ELR (cell line): ENCODE results near the gene MS4A4A.
"Not testable (repeated sequence)": the region's sequence is repeated elsewhere in the genome, so short reads cannot be mapped to it uniquely, and the experiment has no call there.

Experiments used
- DNase-seq: peaks from one replicate; pipeline ENCODE4 v3.0.0-alpha.2; 2015; ENCODE audit warnings: low read depth

MS4A4A gene

DNA sequence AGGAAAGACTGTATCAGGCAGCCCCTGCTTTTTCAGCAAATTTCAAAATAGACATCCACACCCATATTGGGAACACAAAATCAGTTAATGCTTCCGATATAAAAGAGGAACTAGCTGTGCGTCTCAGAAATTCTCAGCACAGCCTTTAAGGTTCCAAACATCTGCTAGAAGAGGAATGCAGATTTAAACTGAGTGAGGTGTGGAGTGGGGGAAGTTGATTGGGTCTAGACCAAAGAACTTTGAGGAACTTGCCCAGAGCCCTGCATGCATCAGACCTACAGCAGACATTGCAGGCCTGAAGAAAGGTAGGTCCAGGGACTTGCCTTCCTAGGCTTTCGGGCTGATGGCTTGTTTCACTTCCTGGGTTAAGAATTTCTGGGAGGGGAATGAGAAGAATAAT is at the start of gene MS4A4A:
Gene MS4A4A, plus strand, starts transcription at position 255 of the 400 bp plus-strand sequence. Its CDS starts 10 bp downstream, at position 265.
- DNase-seq, result no peak

DNA sequence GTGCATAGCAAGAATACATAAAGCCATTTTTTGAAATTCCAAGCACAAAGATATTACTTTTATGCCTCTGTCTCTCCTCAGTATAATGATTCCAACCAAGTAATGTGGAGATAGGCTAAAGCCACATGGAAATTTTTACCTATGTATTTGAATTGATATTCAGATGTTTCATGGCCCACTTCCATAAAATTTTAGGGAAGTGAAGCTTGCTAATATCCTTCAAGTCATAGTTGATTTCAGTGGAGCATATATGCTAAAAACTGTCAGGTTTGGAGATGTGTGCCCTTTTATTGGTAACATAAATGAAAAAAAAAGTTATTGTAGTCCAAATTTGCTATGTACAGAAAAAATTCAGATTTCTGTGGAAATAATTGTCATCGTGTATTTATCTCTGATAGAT is 49.8 kb upstream of the MS4A4A start:
- DNase-seq, result no peak

DNA sequence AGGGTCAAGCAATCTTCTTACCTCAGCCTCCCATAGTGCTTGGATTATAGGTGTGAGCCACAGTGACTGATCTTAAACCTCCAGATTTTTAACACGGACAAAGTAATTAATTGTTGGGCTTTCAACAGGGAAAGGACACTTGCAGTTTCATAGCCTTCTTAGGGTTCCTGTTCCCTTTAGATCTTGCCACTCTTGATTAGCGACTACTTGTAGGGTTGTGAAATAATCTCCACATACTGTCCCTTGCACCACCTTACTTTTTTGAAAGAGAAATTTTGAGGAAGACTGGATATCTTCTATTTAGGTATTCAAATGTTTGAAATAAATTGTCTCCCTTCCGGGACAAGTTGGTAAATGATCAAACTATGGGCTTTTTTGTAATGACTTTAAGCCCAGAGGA is 45.1 kb upstream of the MS4A4A start:
- no peak for DNase-seq

DNA sequence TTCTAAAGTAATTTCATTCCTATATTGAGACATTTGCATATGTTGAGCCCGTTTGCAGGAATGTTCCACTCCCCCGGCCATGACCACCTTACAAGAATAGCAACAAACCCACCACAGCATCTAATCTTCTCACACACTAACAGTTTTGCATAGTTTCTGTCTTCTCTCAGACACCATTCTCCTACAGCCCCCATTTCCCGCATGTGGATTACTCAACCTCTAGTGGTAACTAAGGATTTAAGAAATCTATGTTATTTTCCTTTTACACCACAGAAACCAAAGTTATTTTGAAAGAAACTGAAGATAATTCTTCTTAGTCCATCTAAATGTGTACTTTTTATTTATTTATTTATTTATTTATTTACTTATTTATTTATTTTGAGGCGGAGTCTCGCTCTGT is 39.8 kb upstream of the MS4A4A start:
- DNase-seq, result no peak

DNA sequence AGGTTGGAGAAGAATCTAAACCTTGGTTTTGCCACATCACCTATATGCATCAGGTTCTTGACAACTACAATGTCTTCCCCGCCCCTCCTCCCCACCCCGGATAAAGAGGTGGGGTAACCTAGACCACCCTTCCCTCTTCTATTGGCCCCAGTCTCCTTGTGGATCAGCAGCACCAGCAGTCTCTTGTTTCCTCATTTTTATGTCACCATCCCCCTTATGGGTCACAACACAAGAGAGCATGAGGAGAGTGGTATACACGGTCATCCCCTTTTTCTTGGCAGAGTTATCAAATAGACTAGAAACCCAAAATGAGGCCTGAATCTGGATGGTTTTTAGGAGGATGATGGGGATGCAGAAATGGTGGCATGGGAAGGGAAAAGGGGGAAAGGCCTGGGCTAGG is 38.7 kb upstream of the MS4A4A start:
- DNase-seq, result no peak

DNA sequence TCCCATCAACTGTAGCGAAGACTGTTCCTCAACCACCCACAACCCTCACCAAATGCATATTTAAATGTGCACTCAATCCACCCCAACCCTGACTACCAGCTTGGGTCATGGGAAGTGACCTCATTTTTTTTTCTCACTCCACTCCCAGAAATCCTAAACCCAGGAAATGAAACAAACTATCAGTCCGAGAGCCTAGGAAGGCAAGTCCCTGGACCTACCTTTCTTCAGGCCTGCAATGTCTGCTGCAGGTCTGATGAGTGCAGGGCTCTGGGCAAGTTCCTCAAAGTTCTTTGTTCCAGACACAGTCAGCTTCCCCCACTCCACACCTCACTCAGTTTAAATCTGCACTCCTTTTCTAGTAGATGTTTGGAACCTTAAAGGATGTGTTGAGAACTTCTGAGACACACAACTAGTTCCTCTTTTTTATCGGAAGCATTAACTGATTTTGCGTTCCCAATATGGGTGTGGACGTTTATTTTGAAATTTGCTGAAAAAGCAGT is 37.7 kb upstream of the MS4A4A start, which contains the start of gene MS4A4E:
Gene MS4A4E, minus strand, starts transcription at position 398 of the 500 bp plus-strand sequence. CDS start 13,082 bp downstream, outside the sequence.
- DNase-seq, result no peak

DNA sequence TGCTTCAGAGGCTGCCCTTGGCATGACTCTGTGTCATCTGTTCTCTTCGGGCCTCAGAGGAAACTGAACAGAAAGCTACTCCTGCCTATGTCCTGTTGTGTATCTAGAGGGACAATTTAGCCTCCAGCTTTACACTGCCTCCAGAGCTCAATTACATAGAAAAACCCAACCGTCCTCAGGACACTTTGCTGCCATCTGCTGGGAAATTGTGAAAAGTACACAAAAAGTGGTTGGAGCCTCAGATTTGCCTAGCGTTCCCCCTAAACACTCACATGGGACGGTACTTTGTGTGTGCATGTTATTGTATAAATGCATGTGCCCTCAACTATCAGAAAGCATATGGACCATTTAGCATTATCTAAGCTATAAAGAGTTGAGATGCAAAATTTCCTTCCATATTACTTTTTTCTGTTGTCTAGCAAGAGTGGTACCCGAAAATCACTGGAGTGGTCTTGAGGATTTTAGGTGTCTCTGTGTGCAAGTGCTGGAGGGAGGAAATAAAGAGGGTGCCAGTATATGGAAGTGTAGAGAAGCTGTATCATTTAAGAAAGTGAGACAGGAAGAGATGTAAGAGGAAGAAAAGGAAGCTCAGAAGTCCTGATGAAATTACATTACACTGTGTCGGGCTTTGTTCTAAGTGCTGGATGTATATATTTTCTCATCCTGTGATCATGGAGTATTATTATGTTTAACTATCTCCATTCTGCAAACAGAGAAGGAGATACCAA is 28.8 kb upstream of the MS4A4A start:
- peak; percentile 35 for DNase-seq

DNA sequence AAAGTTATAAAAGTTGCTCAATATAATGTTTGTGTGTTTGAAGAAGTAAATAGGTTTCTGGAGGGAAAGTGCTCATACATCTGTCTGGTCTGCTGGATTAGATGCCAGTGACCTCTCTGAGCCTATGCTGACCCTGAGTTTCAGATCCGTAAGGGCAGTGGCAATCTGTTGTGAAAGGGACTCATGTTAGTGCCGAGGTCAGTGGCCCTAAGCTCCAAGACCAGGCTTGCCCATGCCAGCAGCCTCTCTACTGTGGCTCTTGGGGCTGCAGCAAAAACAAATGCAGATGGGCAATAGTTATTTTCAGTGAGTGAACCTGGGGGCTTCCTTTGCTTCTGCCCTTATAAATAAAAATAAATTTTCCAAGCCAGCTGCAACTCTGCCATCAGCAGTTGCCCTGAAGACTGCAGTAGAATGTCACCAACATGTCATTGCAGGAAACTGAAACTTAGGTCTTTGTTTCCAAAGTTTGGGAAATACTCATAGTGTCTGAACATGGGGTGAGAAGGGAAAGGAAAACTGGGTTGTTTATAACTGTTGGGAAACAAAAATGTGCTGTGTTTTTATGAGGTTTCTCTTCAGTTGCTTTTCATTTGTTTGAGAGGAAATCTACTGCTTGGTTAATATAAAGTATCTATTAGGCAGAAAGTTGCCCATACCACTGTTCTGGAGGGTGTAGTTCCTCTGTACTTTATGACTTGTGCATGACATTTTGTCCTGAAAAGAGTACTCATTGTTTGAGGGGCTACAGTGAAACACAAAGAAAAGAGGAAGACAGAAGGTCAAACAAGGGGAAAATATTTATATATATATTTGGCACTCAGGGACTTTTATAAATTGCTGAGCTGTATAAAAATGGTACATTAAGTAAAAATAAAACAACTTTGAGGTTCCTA is 28.0 kb upstream of the MS4A4A start:
- DNase-seq, result no peak

DNA sequence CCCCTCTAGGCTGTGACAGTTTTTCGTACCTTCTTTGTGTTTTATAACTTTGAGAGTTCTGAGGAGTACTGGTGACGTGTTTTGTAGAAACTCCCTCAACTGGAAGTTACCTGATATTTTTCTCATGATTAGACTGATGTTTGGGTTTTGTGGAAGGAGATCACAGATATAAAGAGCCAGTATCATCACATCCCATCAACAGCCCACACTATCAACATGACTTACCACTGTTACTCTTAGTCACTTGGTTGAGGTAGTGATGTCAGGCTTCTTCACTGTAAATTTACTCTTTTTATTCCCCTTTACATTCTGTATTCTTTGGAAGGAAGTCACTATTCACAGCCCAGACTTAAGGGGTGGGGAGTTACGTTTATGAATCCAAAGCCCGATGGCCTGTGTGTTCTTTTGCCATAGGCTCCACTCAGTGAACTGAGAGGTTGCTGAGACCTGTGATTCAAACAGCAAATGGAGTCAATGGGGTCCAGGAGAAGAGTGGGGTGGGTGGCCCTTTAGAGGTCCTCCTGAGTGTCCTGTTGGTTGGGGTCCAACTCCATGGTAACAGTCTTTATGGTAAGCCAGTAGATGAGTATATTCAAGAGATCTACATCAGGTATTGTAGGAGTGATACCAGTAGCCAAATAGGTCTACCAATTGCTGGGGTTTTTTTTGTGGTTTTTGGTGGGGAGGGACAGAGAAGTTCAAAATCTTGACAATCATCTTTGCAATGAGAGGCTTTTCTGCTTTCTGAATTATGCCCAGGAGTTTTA is 22.3 kb upstream of the MS4A4A start:
- no peak for DNase-seq

DNA sequence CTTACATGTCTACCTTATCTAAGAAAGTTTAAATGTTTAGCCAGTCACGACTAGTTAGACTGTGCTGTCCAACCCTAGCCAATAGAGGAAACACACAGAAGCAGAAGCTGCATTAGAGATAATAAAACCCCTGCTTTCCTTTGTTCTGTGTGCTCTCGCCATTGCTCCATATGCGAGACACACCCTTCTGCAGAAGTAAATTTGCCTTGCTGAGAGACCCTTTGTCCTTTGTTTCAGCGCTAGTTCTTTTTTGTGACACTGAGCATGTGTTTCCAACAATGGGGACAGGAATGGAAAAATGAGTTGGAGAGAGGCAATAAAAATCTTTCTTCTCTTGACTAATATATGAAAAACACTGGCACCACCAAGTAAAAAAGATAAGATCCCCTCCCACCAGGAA is 19.5 kb upstream of the MS4A4A start:
- no peak for DNase-seq

DNA sequence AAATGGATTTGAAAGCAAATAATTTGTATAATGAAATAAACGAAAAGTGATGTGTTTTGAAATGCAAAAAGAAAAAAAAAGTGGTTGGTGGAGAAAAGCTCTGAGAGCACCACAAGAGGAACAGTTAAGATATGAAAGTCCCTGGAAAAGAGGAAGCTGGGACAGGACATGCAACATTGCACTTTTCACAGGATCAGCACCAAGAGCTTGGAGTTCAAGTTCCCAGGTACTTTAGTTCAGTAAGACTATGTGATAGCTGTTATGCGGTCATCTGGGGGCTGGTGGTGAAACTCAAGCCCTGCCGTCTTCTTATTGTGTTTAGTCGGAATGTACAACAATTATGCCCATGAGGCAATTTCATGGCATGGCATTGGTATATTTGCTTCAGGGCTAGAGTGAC is 17.1 kb upstream of the MS4A4A start:
- DNase-seq, result no peak

DNA sequence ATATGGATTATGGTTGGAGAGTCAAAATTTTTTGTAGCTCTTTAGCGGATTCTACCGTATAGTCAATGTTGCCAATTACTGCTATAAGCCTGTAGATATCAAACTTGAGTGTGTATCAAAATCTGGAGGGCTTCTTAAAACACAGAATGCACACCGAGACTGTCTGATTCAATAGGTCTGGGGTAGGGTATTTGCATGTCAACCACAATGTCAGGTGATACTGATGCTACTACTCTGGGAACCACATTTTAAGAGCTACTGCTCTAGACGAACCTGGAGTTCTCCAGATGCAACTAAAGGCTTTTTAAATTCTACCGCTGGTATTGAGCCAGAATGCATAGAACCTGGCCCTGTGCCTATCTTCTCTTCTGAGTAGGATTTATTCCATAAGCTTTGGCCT is 15.8 kb upstream of the MS4A4A start:
- no peak for DNase-seq

DNA sequence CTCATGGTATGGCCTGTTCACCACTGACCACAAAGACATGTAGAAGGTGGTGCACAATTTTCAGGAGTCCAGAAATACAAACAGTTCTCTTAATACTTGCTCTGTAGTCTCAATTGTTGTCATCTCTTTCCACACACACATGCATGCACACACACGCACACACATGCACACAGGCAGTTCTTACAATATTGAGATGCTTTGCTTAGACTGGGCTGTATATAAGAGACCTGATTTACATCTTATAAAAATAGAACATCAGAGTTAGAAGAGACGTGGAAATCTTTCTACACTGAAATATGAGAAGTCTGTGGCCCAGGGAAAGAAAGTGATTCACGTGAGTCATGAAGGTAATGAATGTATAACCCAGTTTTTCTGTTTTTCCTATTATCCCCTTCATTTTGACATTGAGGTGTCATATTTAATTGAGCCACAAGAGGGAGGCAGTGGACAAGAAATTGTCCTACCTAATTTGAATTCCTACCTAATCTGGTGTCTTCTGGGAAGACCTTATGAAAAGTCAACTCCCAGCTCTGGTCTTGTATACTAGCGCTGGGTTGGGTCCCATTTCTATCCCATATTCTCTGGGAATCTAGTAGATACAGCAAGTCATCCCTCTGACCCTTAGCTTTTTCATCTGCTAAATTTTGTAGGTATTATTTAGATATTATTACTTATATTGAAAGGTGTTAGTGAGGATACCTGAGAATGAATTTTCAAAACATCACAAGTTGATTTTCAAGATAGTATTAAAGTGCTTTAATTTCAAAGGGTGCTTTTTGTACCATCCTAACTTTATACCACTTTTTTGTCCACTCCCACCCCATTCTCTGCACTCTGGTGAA is 14.9 kb upstream of the MS4A4A start:
- DNase-seq, result peak; percentile 63

DNA sequence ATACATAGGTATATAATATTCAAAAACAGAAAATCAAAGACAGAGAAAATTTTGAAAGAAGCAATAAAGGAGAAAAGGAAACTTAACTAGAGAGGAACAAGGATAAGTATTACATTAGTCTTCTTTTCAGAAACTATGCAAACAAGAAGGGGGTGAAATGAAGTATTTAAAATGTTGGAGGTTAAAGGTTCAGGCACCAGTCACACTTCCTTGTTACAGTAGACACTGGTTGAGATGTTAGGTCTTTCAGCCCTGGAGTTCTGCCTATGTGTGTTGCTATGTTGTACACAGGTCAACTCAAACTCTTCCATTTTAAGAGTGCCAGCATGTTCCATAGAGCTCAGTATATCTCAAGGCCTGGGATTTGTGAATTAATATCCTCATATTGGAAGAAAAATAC is 6.0 kb upstream of the MS4A4A start:
- DNase-seq, result no peak

DNA sequence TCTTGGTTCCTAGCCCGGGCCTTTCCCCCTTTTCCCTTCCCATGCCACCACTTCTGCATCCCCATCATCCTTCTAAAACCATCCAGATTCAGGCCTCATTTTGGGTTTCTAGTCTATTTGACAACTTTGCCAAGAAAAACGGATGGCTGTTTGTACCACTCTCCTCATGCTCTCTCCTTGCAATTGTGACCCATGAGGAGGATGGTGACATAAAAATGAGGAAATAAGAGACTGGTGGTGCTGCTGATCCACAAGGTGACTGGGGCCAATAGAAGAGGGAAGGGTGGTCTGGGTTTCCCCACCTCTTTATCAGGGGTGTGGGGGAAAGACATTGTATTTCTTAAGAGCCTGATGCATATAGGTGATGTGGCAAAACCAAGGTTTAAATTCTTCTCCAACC is 1.0 kb downstream of the MS4A4A start:
- no peak for DNase-seq

DNA sequence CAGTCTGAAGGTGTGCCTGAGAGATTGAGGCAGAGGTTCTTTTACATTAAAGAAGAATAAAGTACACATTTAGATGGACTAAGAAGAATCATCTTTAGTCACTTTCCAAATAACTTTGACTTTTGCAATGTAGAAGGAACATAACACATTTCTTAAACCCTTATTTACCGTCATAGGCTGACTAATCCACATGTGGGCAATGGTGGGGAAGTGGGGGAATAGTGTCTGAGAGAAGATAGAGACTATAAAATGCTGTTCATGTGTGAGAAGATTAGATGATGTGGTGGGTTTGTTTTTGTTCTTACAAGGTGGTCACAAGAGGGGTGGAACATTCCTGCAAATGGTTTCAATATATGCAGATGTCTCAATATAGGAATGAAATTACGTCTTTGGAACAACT is 1.8 kb downstream of the MS4A4A start:
- peak; percentile 13 for DNase-seq

DNA sequence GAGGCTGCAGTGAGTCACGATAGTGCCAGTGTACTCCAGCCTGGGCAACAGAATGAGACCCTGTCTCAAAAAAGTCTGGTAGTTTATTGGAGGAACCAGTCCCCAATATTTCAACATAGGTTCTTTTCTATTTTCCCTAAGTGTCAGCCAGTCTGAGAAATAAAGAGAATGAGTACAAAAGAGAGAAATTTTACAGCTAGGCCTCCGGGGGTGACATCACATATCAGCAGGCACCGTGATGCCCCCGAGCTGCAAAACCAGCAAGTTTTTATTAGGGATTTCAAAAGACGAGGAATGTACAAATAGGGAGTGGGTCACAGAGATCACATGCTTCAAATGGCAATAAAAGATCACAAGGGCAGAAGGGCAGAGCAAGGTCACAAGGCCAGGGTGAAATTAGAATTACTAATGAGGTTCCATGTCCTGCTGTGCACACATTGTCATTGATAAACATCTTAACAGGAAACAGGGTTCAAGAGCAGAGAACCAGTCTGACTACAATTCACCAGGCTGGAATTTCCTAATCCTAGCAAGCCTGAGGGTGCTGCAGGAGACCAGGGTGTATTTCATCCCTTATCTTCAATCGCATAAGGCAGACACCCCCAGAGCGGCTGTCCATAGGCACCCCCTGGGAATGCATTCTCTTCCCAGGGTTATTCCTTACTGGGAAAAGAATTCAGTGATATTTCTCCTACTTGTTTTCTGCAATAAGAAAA is 5.1 kb downstream of the MS4A4A start:
- not testable (repeated sequence) for DNase-seq

DNA sequence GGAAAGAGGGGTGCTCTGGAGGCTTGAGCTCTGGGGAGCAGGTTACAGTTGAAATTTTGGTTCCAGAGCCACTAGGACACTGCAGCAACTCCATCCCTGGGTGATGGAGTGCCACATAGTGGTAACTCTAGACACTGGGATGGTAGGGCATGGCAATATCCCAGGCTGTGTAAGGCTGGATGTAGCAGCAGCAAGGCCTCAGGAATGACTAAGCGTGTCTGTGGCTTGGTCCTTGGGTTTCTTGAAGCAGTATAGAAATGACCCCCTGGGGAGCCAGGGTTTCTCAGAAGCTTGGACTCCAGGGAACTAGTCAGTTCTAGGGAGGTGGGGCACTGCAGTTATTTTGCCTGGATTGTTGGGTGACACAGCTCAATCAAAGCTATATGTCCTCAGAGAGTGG is 8.1 kb downstream of the MS4A4A start:
- no peak for DNase-seq

DNA sequence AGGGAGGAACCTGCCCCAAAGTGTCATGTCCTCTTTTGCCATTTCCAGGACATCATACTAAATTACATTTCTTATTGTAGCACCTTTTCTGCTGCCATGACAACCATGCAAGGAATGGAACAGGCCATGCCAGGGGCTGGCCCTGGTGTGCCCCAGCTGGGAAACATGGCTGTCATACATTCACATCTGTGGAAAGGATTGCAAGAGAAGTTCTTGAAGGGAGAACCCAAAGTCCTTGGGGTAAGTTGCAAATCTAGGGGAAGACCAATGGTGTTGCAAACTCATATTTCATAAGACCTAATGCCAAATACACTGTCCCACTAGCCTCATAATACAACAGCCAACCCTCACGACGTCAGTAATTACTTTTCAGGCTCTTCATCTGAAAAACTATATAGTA is 11.7 kb downstream of the MS4A4A start:
- no peak for DNase-seq

DNA sequence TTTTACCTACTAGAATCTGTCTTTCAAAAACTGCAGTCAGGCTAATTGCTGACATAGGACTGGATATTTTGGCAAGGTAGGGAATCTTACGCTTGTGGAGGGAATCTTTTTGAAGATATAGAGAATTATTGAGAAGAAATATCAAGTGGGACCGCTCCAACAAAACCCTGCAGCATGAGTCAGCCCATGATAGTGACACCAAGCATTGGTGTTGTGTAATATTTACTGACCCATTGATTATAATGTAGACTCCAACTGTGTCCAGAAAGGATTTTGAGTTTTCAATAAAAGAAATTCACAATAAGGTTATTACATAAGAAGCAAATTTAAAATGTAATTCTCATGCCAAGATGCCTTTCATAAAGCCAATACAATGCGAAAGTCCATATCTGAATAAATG is 20.7 kb downstream of the MS4A4A start:
- DNase-seq, result peak; percentile 30

DNA sequence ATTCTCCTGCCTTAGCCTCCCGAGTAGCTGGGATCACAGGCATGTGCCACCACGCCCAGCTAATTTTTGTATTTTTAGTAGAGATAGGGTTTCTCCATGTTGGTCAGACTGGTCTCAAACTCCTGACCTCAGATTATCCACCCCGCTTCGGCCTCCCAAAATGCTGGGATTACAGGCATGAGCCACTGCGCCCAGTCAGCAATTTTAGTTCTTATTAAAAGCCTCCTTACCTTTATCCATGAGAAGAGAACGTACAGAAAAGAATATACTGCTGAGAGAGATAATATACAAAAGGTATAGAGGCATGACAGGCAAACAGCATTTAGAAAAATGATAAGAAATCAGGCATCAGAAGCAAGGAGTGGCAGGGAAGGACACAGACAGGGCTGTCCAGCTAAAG is 21.4 kb downstream of the MS4A4A start:
- not testable (repeated sequence) for DNase-seq
